ENCODE data around the gene ISY1.
"Not testable (repeated sequence)": the region's sequence is repeated elsewhere in the genome, so short reads cannot be mapped to it uniquely, and the experiment has no call there.

ISY1 gene

DNA sequence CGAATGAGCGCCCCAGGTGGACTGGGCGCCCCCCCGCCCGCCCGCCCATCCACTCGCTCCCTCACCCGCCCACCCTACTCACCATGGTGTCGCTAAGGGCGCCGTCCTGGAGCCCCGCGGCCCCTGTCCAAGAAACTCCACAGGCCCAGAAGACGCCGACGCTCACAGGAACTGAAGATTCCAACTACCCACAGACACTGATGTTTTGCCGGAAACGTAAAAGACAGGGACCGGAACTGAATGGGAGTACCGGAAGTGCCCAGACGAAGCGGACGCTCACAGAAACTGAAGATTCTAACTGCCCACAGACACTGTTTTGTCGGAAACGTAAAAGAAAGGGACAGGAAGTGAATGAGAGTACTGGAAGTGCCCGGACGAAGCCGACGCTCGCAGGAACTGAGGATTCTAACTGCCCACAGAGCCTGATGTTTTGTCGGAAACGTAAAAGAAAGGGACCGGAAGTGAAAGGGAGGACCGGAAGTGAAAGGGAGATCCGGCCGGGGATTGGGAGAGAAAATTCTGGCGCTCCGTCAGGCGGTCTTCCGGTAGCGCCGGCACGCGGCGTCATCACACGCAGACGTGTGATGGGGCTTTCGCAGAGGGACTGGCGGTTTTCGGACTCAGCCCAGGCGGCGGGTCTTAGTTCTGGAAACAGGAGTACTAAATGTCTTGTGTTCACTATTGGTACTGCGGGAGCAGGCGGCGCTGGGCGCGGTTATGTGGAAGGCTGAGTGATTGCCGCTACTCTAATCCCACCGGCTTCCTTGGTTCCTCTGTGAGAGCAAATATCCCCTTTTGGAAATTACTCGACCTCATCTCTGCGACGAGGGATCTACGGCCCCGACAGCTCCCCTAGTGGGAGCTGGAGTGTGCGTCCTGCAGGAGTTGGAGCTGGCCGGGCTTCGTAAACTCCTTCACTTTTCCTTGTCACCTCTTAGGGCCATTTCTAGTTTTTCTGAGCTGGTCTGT lies at the start of gene ISY1:
Gene ISY1 (minus strand): TSS at position 173 of the 969 bp plus-strand sequence. CDS start 88 bp downstream, at position 85.
- DNase-seq (ENCODE audit: low read depth, low spot score), result peak; percentile 78

- DNase-seq (ENCODE audit: low read depth, low spot score), result no peak
Observed at GRCh38 chr3:129207479-129207878, 46.6 kb upstream of the ISY1 start.

DNA sequence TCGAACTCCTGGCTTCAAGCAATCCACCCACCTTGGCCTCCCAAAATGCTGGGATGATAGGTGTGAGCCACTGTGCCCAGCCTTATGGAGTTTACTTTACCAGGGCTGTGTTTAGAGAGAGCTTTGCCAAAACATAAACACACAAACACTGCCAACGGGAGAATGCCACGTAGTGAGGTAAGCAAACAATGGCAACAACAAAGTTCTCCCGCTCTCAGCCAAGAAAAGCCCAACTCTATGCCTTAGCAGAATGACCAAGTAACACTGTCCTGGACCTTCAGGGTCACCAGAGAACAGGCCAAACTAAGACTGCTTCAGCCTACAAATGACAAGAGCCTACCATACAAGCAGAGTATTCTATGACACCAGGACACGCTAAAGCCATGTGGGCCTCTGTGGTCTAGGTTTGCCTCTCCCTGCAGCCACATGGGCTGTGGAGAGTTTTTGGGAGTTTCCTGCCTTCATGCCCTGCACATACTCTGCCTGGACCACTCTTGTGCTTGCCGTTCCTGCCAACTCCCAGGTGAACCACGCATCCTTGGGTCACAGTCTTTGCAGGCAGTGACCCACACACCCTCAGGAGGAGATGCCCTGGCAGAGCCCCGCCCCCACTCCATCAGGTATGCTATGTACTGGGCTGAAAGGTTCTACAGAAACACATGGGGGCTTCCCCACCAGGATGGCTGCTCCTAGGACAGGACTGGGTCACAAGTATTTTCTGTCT lies 44.4 kb upstream of the ISY1 start:
- no peak for DNase-seq (ENCODE audit: low read depth, low spot score)

DNA sequence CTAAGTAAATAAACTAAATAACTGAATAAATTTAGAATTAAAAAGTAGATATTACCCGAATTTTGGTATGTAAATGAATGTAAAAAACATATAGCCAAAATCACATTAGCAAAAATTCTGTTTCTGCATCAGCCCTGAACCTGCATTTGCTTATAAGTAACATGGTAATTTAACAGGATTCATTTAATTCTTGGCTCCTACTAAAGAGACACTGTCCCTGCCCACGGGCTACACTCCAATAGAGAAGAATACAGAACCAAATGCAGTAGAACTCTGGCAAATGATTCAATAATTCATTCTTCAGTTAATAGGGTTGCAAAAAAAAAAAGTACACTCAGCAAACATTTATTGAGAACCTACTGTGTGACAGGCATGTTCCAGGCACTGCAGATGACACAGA lies 43.6 kb upstream of the ISY1 start:
- no peak for DNase-seq (ENCODE audit: low read depth, low spot score)

GRCh38 chr3:129199366-129199765 lies 38.5 kb upstream of the ISY1 start:
- no peak for DNase-seq (ENCODE audit: low read depth, low spot score)

- DNase-seq (ENCODE audit: low read depth, low spot score), result no peak
Observed at GRCh38 chr3:129197321-129197720, 36.5 kb upstream of the ISY1 start.

DNA sequence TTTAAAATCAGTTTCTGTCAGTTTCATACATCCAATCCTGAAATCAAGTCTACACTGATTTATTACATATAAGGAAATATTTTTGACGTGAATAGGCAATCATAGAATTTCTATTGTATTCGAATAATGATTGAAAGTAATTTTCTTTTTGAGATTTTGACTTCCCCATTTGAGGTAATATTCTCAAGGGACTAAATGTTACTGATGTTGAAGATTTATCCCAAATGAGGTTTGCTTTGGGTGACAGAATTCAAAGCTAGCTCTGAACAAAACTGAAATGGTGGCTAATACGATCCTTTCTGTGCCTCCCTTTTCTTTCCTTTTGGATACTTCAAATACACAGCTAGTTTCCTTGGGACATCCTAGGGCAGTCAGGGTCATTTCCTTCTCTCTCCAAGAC lies 35.7 kb upstream of the ISY1 start:
- no peak for DNase-seq (ENCODE audit: low read depth, low spot score)

DNA sequence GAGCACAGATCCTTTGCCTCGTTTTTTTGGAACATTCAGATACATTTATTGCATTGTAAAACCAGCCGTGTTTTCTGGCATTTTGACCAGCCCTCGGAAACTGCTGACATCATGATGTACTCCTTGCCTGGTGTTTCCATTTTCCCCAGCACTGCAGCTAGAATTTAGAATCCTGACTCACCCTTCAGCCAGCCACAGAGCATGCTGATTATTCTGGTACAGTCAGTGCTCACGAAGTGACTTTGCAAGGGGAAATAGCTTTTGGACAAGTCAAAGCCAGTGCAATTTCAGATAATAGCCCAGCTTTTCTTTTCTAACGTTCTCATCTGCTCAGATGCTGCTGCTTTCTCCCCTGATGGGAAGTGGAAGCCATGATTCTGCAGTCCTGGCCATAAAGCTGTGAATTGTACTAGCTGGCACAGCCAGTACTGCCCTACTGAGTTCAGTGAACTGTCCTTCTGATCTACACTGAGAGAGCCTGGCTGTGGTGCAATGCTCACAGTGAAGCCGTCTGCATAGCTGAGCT lies 34.9 kb upstream of the ISY1 start:
- DNase-seq (ENCODE audit: low read depth, low spot score), result no peak

DNA sequence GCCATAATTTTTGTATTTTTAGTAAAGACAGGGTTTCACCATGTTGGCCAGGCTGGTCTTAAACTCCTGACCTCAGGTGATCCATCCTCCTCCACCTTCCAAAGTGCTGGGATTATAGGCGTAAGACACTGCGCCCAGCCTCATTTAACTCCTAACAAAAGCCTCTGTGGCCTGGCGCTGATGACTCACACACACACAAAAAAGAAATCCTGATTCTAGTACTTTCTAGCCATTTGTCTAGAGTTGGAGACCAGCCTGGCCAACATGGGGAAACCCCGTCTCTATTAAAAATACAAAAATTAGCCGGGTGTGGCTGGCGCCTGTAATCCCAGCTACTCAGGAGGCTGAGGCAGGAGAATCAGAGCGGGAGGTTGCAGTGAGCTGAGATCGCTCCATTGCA lies 28.9 kb upstream of the ISY1 start:
- DNase-seq (ENCODE audit: low read depth, low spot score), result not testable (repeated sequence)

GRCh38 chr3:129187857-129188256 lies 27.0 kb upstream of the ISY1 start:
- DNase-seq (ENCODE audit: low read depth, low spot score), result no peak

- DNase-seq (ENCODE audit: low read depth, low spot score), result no peak
Observed at GRCh38 chr3:129185783-129186182, 24.9 kb upstream of the ISY1 start.

DNA sequence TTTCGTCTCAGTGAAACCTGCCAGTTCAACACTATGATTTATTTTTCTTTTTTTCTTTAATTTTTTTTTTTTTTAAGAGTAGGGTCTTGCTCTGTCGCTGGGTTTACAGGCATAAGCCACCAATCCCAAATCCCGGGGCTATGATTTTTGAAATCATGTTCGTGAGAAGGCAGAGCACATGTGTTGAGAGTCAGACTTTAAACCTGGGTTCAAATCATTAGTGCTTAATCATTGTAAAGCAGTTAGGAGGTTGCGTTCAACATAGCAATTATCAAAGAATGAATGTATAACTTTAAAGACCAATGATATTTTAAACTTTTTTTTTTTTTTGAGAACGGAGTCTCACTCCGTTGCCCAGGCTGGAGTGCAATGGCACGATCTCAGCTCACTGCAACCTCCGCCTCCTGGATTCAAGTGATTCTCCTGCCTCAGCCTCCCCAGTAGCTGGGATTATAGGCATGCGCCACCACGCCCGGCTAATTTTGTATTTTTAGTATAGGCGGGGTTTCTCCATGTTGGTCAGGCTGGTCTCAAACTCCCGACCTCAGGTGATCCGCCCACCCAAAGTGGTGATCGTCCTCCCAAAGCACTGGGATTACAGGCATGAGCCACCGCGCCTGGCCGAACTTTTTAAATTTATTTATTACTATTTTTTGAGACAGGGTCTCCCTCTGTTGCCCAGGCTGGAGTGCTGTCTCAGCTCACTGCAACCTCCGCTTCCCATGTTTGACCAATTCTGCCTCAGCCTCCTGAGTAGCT lies 24.1 kb upstream of the ISY1 start:
- DNase-seq (ENCODE audit: low read depth, low spot score), result not testable (repeated sequence)

- no peak for DNase-seq (ENCODE audit: low read depth, low spot score)
Observed at GRCh38 chr3:129184396-129184657, 23.5 kb upstream of the ISY1 start.

- DNase-seq (ENCODE audit: low read depth, low spot score), result peak; percentile 85
Observed at GRCh38 chr3:129183569-129184395, 22.9 kb upstream of the ISY1 start, which contains the start of gene CNBP. TSS of gene CNBP (minus strand) at chr3:129183896. CDS start at chr3:129171757, 12,139 bp downstream.

DNA sequence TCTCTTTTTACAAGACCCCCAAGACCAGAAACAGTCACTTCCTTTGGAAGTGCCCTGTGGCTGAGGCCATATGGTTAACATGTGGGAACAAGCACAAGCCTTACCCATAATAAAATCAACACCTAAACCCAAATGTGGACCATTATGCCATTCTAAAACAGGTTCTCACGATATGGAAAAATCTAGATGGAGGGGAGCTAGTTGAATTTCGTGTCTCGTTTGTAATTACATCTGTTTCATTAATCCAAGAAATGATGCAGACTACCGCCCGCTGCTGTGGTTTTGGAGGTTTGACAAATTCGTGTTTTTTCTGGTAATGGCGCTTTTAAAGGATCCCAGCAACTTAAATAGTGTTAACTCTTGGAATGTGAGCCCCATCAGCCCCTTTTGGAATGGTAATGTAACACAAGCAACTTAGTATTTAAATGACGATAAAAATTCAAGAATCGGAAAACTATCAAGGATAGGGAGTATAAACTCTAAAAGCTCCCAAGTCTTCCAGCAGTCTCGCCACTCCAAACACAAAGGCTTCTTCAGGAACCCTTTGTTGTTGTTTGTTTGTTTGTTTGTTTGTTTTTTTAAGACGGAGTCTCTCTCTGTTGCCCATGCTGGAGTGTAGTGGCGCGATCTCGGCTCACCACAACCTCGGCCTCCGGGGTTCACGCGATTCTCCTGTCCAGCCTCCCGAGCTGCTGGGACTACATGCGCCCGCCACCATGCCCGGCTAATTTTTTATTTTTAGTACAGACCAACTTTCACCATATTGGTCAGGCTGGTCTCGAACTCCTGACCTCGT lies 21.7 kb upstream of the ISY1 start:
- no peak for DNase-seq (ENCODE audit: low read depth, low spot score)

DNA sequence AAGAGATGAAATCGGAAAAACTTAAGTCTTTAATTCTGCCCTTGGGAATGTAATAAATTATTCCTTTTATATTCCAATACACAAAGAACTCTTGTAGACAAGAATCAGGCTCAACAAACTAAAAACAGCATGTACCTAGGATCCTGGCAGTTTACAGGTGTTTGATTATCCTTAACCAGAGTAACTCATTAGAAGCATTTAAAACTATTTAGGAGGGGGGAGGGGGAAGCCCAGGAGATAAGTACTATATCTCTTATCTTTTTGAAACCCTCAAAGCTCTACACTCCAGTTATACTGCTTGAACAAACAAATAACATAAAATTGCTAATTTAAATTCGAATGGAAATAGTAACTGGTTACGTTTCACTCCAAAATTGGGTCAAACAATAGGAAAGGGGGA lies 21.0 kb upstream of the ISY1 start:
- no peak for DNase-seq (ENCODE audit: low read depth, low spot score)

- DNase-seq (ENCODE audit: low read depth, low spot score), result no peak
Observed at GRCh38 chr3:129180461-129180860, 19.6 kb upstream of the ISY1 start.

DNA sequence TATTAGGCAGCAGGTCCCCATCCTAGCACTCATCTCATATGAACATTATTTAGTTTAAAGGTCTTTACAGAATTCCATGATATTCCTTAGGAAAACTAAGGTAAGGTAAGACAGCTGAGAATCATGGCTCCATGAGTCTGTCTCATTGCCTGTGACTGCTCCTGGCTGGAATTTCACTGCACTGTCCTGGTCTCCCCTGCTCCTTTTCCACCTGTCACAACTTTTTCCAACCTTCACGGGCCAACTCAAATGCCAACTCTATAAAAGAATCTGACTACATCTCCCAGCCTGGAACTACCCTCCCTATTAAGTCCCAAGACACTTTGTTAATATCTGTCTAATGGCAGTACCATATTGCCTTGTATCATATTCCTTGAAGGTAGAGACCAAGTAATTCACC lies 15.2 kb upstream of the ISY1 start:
- no peak for DNase-seq (ENCODE audit: low read depth, low spot score)

- DNase-seq (ENCODE audit: low read depth, low spot score), result no peak
Observed at GRCh38 chr3:129173725-129174124, 12.9 kb upstream of the ISY1 start.

- DNase-seq (ENCODE audit: low read depth, low spot score), result no peak
Observed at GRCh38 chr3:129173206-129173605, 12.3 kb upstream of the ISY1 start.

Measured in activated naive CD8-positive, alpha-beta T cell treated with anti-CD3 and anti-CD28 coated beads, Interleukin-2, amount 50 U/mL, for 16 hours (primary cell).